GM12865 (cell line): Measurements from ENCODE around the gene GUCD1.
A peak's percentile ranks its signal among the peaks of the same experiment; 100 is the strongest.
"Not testable (repeated sequence)": the region's sequence is repeated elsewhere in the genome, so short reads cannot be mapped to it uniquely, and the experiment has no call there.

ENCODE experiments used
- DNase-seq: peaks from one replicate; pipeline ENCODE4 v3.0.0; 2010; ENCODE audit warnings: low read depth
- H3K4me3 ChIP-seq: 2 replicates; pipeline ENCODE4 v1.5.1; 2011; ENCODE audit warnings: mild to moderate bottlenecking, low read depth, low read length, control low read depth
- TF ChIP-seq, protein P1 (sequence below): IDR thresholded peaks from 2 replicates; pipeline ENCODE4 v1.5.1; 2011; ENCODE audit warnings: low read length, control low read depth, low read depth, inconsistent platforms; ENCODE audit not compliant: insufficient read depth; ENCODE audit errors: missing control alignments

Gene GUCD1

GRCh38 chr22:24595863-24596262 lies 40.9 kb upstream of the GUCD1 start:
- TF ChIP-seq, protein P1, sequence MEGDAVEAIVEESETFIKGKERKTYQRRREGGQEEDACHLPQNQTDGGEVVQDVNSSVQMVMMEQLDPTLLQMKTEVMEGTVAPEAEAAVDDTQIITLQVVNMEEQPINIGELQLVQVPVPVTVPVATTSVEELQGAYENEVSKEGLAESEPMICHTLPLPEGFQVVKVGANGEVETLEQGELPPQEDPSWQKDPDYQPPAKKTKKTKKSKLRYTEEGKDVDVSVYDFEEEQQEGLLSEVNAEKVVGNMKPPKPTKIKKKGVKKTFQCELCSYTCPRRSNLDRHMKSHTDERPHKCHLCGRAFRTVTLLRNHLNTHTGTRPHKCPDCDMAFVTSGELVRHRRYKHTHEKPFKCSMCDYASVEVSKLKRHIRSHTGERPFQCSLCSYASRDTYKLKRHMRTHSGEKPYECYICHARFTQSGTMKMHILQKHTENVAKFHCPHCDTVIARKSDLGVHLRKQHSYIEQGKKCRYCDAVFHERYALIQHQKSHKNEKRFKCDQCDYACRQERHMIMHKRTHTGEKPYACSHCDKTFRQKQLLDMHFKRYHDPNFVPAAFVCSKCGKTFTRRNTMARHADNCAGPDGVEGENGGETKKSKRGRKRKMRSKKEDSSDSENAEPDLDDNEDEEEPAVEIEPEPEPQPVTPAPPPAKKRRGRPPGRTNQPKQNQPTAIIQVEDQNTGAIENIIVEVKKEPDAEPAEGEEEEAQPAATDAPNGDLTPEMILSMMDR, result no peak
- H3K4me3 ChIP-seq, result no peak overlapping the region
- no peak for DNase-seq

- DNase-seq, result no peak
- TF ChIP-seq, protein P1, result no peak
- H3K4me3 ChIP-seq, result no peak overlapping the region
These were observed 40.3 kb upstream of the GUCD1 start for GRCh38 chr22:24595228-24595627.

- TF ChIP-seq, protein P1, result no peak
- DNase-seq, result no peak
These were observed 39.7 kb upstream of the GUCD1 start for GRCh38 chr22:24594569-24595120.

DNA sequence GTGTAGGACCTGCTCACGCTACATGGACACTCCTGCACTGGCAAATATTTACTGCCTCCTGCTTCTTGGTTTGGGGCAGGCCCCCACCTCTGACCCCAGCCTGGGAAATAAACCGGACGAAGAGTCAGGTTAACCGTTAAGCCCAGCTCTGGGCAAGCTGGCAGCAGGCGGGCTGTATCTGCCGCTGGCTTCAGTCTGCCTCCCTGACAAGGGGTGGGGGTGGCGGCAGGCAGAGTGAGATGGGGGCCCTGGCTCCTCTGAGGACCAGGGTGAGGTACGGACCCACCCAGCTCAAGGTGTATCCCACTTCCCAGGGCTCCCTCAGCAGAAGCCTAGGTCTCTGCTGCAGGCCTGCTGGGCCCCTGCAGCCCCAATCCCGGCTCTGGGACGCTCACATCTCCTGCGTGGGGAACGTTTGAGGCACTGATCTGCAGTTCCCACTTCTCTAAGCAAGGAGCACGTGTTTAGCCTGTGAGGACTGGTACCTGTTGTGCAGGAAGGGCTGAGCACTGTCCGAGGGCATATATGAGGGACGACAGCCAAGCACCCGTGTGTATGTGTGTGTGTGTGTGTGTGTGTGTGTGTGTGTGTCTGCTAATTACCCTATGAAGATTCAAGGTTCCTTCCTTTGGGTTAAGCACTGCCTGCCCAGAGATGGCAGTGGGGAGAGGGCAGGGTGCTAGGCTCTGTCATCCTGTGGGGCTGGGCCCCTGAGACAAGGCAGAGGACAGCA lies 39.1 kb upstream of the GUCD1 start:
- no peak for DNase-seq
- H3K4me3 ChIP-seq, result no peak overlapping the region

More at GRCh38 chr22:24594569-24595120, 39.7 kb upstream of the GUCD1 start:
- H3K4me3 ChIP-seq, result no peak overlapping the region

GRCh38 chr22:24593559-24593835 lies 38.6 kb upstream of the GUCD1 start:
- DNase-seq, result not testable (repeated sequence)
- peak overlapping the region; percentile 49; the same call in 1 of the 2 replicates for H3K4me3 ChIP-seq

More for the DNA sequence above, 39.1 kb upstream of the GUCD1 start:
- TF ChIP-seq, protein P1, result no peak

DNA sequence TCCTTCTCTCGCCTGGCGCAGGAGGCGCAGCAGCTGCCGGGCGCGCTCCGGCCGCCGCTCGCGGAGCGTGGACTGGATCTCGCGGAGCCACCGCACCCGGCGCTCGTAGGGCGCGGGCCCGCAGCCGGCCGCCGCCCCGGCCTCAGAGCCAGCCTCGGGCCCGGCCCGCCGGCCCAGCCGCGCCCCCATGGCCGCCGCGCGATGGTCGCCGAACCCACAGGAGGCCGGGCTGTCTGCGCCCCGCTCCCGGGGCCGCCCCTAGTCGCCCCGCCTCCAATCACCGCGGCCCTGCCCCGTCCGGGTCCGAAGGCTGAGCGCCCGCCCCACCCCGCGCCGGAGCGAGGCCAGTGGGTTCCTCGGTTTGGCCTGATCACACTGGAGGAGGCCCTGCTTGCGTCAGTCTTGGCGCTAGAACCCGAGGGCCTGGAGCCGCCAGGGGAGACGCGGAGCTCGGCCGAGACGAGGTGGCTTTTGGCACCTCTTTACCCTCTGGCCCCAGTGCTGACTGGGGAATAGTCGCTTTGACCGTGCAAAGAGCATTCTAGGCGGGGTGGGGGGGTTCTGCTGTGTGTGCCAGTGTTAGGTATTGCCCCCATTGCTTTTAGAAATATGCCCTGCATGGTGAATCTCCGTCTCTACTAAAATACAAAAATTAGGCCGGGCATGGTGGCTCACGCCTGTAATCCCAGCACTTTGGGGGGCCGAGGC lies 38.1 kb upstream of the GUCD1 start, which contains the start of gene LRRC75B:
LRRC75B (minus strand) TSS at position 223 of the 708 bp plus-strand sequence; CDS start at position 189, 34 bp downstream.
- H3K4me3 ChIP-seq, result peak within 1 kb of the TSS; percentile 51
- peak; percentile 67 for DNase-seq
- TF ChIP-seq, protein P1, result no peak

DNA sequence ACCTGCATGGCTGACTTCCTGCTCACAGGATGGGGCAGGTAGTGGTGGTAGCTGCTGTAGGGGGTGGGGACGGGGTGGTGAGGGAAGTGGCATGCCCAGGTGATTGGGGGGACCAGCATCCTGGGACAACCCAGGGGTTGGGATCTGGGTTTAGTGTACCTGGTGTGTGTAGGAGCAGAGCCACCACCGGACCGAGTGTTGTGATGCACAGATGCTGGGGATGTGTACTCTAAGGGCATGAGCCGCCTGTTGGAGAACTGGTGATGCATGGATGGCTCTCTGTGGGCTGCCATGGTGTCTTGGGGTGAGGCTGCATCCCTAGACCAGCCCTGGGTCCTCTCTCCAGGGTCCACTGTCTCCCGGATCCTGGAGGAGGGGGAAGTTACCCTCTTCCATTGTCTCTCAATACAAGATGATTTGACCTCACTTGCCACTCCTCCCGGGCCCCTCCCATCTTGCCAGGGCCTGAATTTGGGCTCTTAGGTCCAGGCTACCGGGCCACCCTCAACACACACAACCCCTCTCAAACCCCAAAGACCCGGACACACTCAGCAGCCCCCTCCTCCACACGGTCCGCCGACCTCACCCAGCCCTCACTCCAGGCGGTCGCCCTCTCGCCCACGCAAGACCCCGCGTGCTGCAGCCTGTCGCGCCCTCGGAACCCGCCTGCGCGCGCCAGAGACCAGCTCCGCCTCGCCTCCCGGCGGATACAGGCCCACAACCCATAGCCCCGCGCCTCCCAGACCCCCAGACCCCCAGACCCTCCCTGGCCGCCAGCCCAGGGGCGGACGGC lies 37.3 kb upstream of the GUCD1 start:
- H3K4me3 ChIP-seq, result peak overlapping the region; percentile 51

More for the DNA sequence above, 37.3 kb upstream of the GUCD1 start:
- TF ChIP-seq, protein P1, result no peak
- DNase-seq, result peak; percentile 18
